Endothelial cell of umbilical vein (primary cell): ENCODE measurements around the gene ACTR2.

ENCODE experiments used
- CTCF ChIP-seq, 2 donors: IDR thresholded peaks; 1 replicate in 1 of 2; 2 replicates in 1 of 2; pipeline ENCODE4 v1.5.1; 2011; ENCODE audit warnings: low read length in 2 of 2, mild to moderate bottlenecking in 2 of 2, moderate library complexity in 2 of 2, control low read depth in 1 of 2, inconsistent platforms in 1 of 2, low read depth in 1 of 2; ENCODE audit not compliant: insufficient read depth in 1 of 2; ENCODE audit errors: extremely low read depth in 1 of 2
- MAX ChIP-seq: IDR thresholded peaks from 2 replicates; pipeline ENCODE4 v1.6.1; 2011; ENCODE audit not compliant: insufficient read depth, insufficient read length
- POLR2A ChIP-seq: IDR thresholded peaks from 2 replicates; pipeline ENCODE4 v1.6.1; 2012; ENCODE audit warnings: low read depth, mild to moderate bottlenecking, control low read depth, low read length

GRCh38 chr2:65186872-65187851 is 40.5 kb upstream of the ACTR2 start:
- peak; percentile 87 to 90 for TF ChIP-seq CTCF (IDR thresholded peaks at IDR 0.05; ENCODE audit: extremely low read depth in 1 of 2, insufficient read depth in 1 of 2, low read depth in 1 of 2, low read length in 2 of 2)
- no peak for TF ChIP-seq MAX
- TF ChIP-seq POLR2A, result no peak
